Measurements from ENCODE around the gene VEZF1.

- TF ChIP-seq, protein P1, sequence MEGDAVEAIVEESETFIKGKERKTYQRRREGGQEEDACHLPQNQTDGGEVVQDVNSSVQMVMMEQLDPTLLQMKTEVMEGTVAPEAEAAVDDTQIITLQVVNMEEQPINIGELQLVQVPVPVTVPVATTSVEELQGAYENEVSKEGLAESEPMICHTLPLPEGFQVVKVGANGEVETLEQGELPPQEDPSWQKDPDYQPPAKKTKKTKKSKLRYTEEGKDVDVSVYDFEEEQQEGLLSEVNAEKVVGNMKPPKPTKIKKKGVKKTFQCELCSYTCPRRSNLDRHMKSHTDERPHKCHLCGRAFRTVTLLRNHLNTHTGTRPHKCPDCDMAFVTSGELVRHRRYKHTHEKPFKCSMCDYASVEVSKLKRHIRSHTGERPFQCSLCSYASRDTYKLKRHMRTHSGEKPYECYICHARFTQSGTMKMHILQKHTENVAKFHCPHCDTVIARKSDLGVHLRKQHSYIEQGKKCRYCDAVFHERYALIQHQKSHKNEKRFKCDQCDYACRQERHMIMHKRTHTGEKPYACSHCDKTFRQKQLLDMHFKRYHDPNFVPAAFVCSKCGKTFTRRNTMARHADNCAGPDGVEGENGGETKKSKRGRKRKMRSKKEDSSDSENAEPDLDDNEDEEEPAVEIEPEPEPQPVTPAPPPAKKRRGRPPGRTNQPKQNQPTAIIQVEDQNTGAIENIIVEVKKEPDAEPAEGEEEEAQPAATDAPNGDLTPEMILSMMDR (IDR thresholded peaks at IDR 0.05), result no peak
- no peak for TF ChIP-seq POLR2A (IDR thresholded peaks at IDR 0.05)
- TF ChIP-seq EP300 (IDR thresholded peaks at IDR 0.05), result no peak
Measured at GRCh38 chr17:58032691-58033415, 44.8 kb upstream of the VEZF1 start.

All from upper lobe of left lung (tissue), 4 donors.